HCT116 (cell line): ENCODE results near the gene FMC1. TPM values are rescaled to one million over a fixed set of nuclear protein-coding genes. Genes with fewer than 3 reads are reported as not detected.

ENCODE experiments used
- ATAC-seq: fragments of 200-7000 bp; cut with Tn5 transposase; 2 replicates; pipeline ENCODE4 v1.9.1; 2020; ENCODE audit warnings: mild to moderate bottlenecking, moderate library complexity
- BruUV-seq: library from RNA; stranded (reverse); fragments of 400-500 nt; replicated peaks from 2 replicates; lab custom pipeline; 2021; lab: Mats Ljungman, UMichigan
- CTCF ChIA-PET: fragments of 300-600 bp; sonication (Branson Sonifier 250); formaldehyde crosslinking; loops from one replicate; lab custom pipeline; 2021; ENCODE audit warnings: antibody characterized with exemption; lab: Charles Lee
- POLR2A ChIA-PET: fragments of 300-600, 350-600 bp; sonication (Branson Sonifier 250); formaldehyde crosslinking; loops from one replicate; lab custom pipeline; 2021; ENCODE audit warnings: antibody characterized with exemption; lab: Charles Lee
- RAD21 ChIA-PET, 2 experiments: fragments of 300-600 bp; sonication (Branson Sonifier 250); formaldehyde crosslinking; loops; one replicate each; lab custom pipeline; 2023; ENCODE audit warnings: low total read pairs in 2 of 2; ENCODE audit not compliant: uncharacterized antibody in 2 of 2, unreplicated experiment in 2 of 2, low non-redundant PET in 1 of 2; lab: Charles Lee
- DNase-seq: peaks from one replicate; pipeline ENCODE4 v3.0.0-alpha.2; 2010; ENCODE audit warnings: low read depth, low spot score
- H2AFZ ChIP-seq: fragments of 200-600 bp; shearing (Covaris generic), sonication (generic); 2 replicates; pipeline ENCODE4 v1.6.1; 2017; ENCODE audit warnings: low read depth, mixed run types, mixed read lengths, antibody characterized with exemption, low read length; ENCODE audit not compliant: poor library complexity, severe bottlenecking
- H3K27ac ChIP-seq: 2 replicates; pipeline ENCODE4 v1.5.1; 2012; ENCODE audit warnings: low read depth, low read length
- H3K27me3 ChIP-seq: fragments of 200-600 bp; sonication (generic); 2 replicates; pipeline ENCODE4 v1.6.1; 2016; ENCODE audit warnings: mixed run types, low read length, mixed read lengths; ENCODE audit not compliant: insufficient read depth
- H3K36me3 ChIP-seq, 2 experiments: fragments of 200-500 bp in 1 of 2; fragments of 200-600 bp in 1 of 2; sonication (Bioruptor generic) in 1 of 2; sonication (generic) in 1 of 2; 2 replicates each; pipeline versions ENCODE4 v1.5.1 to v1.6.1; 2014 to 2016; ENCODE audit warnings: low read length in 2 of 2, inconsistent platforms in 1 of 2, mixed read lengths in 1 of 2, mixed run types in 1 of 2; ENCODE audit not compliant: insufficient read depth in 2 of 2, control insufficient read depth in 1 of 2
- H3K4me1 ChIP-seq, 2 experiments: fragments of 200-600 bp in 1 of 2; sonication (generic) in 1 of 2; 2 replicates each; pipeline versions ENCODE4 v1.5.1 to v1.6.1; 2012 to 2017; ENCODE audit warnings: low read length in 2 of 2, inconsistent platforms in 1 of 2, mild to moderate bottlenecking in 1 of 2, mixed read lengths in 1 of 2, mixed run types in 1 of 2, moderate library complexity in 1 of 2; ENCODE audit not compliant: insufficient read depth in 2 of 2, control insufficient read depth in 1 of 2
- H3K4me2 ChIP-seq: fragments of 200-600 bp; sonication (generic); 2 replicates; pipeline ENCODE4 v1.6.1; 2017; ENCODE audit warnings: mixed run types, low read length, mixed read lengths
- H3K4me3 ChIP-seq, 2 experiments: fragments of 200-600 bp in 1 of 2; sonication (generic) in 1 of 2; replicated peaks in 1 of 2; 2 replicates each; pipeline ENCODE4 v1.5.1; 2011 to 2016; ENCODE audit warnings: low read length in 2 of 2, control low read depth in 1 of 2, low read depth in 1 of 2, mild to moderate bottlenecking in 1 of 2, mixed read lengths in 1 of 2, mixed run types in 1 of 2
- H3K79me2 ChIP-seq: fragments of 200-600 bp; sonication (generic); 2 replicates; pipeline ENCODE4 v1.6.1; 2017; ENCODE audit warnings: mild to moderate bottlenecking, mixed run types, low read length, moderate library complexity, mixed read lengths; ENCODE audit not compliant: insufficient read depth
- H3K9ac ChIP-seq: fragments of 200-600 bp; sonication (generic); 2 replicates; pipeline ENCODE4 v1.6.1; 2016; ENCODE audit warnings: low read length, mixed read lengths
- H3K9me2 ChIP-seq: fragments of 200-600 bp; sonication (generic), shearing (Covaris generic); 2 replicates; pipeline ENCODE4 v1.6.1; 2017; ENCODE audit warnings: mixed run types, mild to moderate bottlenecking, moderate library complexity; ENCODE audit not compliant: insufficient read depth
- H3K9me3 ChIP-seq, 2 experiments: fragments of 200-500 bp in 1 of 2; fragments of 200-600 bp in 1 of 2; sonication (Bioruptor generic) in 1 of 2; sonication (generic) in 1 of 2; 2 replicates each; pipeline ENCODE4 v1.6.1; 2014 to 2017; ENCODE audit warnings: low read length in 2 of 2, mixed read lengths in 2 of 2, inconsistent platforms in 1 of 2, low read depth in 1 of 2, mild to moderate bottlenecking in 1 of 2, mixed run types in 1 of 2, moderate library complexity in 1 of 2; ENCODE audit not compliant: control insufficient read depth in 1 of 2, insufficient read depth in 1 of 2
- H4K20me1 ChIP-seq: fragments of 200-600 bp; sonication (generic), shearing (Covaris generic); 2 replicates; pipeline ENCODE4 v1.6.1; 2017; ENCODE audit warnings: mixed run types, mild to moderate bottlenecking, moderate library complexity; ENCODE audit not compliant: insufficient read depth
- ATF3 ChIP-seq: IDR thresholded peaks from 2 replicates; pipeline ENCODE4 v1.6.1; 2012
- CBX3 ChIP-seq: IDR thresholded peaks from 2 replicates; pipeline ENCODE4 v1.6.1; 2012; ENCODE audit warnings: low read depth
- CTCF ChIP-seq, 3 experiments: fragments of 200-600 bp in 1 of 3; sonication (generic) in 1 of 3; IDR thresholded peaks in 2 of 3; conservative IDR thresholded peaks in 1 of 3; 2 replicates each; pipeline ENCODE4 v1.5.1; 2012 to 2017; ENCODE audit warnings: low read depth in 2 of 3, low read length in 2 of 3, antibody characterized with exemption in 1 of 3, borderline replicate concordance in 1 of 3, control low read depth in 1 of 3, mild to moderate bottlenecking in 1 of 3, mixed read lengths in 1 of 3, mixed run types in 1 of 3, moderate library complexity in 1 of 3; ENCODE audit not compliant: insufficient read depth in 1 of 3
- EGR1 ChIP-seq: IDR thresholded peaks from 2 replicates; pipeline ENCODE4 v1.6.1; 2012; ENCODE audit warnings: low read depth
- ELF1 ChIP-seq: IDR thresholded peaks from 2 replicates; pipeline ENCODE4 v1.6.1; 2012; ENCODE audit warnings: low read depth, borderline replicate concordance
- JUND ChIP-seq: IDR thresholded peaks from 2 replicates; pipeline ENCODE4 v1.6.1; 2012
- MAX ChIP-seq: IDR thresholded peaks from 2 replicates; pipeline ENCODE4 v1.6.1; 2012
- POLR2A ChIP-seq: IDR thresholded peaks from 2 replicates; pipeline ENCODE4 v1.7.0; 2011; ENCODE audit warnings: borderline replicate concordance; ENCODE audit not compliant: insufficient read depth, insufficient read length; ENCODE audit errors: extremely low read depth
- RAD21 ChIP-seq: IDR thresholded peaks from 2 replicates; pipeline ENCODE4 v1.6.1; 2012; ENCODE audit warnings: low read depth, mild to moderate bottlenecking
- SIN3A ChIP-seq: IDR thresholded peaks from 2 replicates; pipeline ENCODE4 v1.6.1; 2012; ENCODE audit warnings: low read depth
- TCF7L2 ChIP-seq: IDR thresholded peaks from 2 replicates; pipeline ENCODE4 v1.7.0; 2011; ENCODE audit warnings: borderline replicate concordance, inconsistent platforms; ENCODE audit not compliant: insufficient read depth, insufficient read length; ENCODE audit errors: extremely low read depth
- intact Hi-C: fragments of 100-400 bp; cut with micrococcal nuclease; formaldehyde crosslinking; loops from 2 replicates; pipeline ENCODE4 v1.10.0; 2022
- total RNA-seq: library from RNA; stranded (reverse); gene quantifications from one replicate; pipeline ENCODE4 v1.2.1, GENCODE V29; 2021; ENCODE audit not compliant: unreplicated experiment

Gene FMC1
- total RNA-seq, 1 experiment from 2014 or later = 19.4 TPM

GRCh38 chr7:139297795-139298194 is 43.3 kb upstream of the FMC1 start:
- ATAC-seq (no peak), DNase-seq (no peak)
- POLR2A ChIA-PET = no interaction called here
- no peaks in the 10 kb centered on the region for H3K4me1 ChIP-seq
- no peak overlapping the region for H3K4me2 ChIP-seq
- H3K27ac ChIP-seq = no peak overlapping the region
- no peaks in the 10 kb centered on the region for H3K27me3 ChIP-seq
- TF ChIP-seq SIN3A (no peak), JUND (no peak), TCF7L2 (no peak), POLR2A (no peak), EGR1 (no peak), CTCF (IDR thresholded peaks at IDR 0.05 in 2 of 3, conservative IDR thresholded peaks at IDR 0.05 in 1 of 3; ENCODE audit: borderline replicate concordance in 1 of 3, insufficient read depth in 1 of 3, low read depth in 2 of 3, low read length in 2 of 3) (no peak), ATF3 (no peak), ELF1 (no peak), RAD21 (no peak), CBX3 (no peak), MAX (no peak)
- no TSS peak for BruUV-seq
- intact Hi-C loops = no loop called here
- H3K4me3 ChIP-seq = no peak overlapping the region
- CTCF ChIA-PET = no interaction called here
- H3K9me2 ChIP-seq = no peaks in the 10 kb centered on the region
- RAD21 ChIA-PET = no interaction called here
- no peaks in the 10 kb centered on the region for H4K20me1 ChIP-seq
- H2AFZ ChIP-seq = no peak overlapping the region
- H3K9me3 ChIP-seq = no peaks in the 10 kb centered on the region
- no peak overlapping the region for H3K9ac ChIP-seq
- H3K36me3 ChIP-seq = no peaks in the 10 kb centered on the region
- H3K79me2 ChIP-seq = no peaks in the 10 kb centered on the region
